ENCODE data around the gene C1orf146. TPM values are rescaled to one million over a fixed set of nuclear protein-coding genes. Genes with fewer than 3 reads are reported as not detected.

C1orf146 gene
- total RNA-seq, result not detected in 2 replicates

DNA sequence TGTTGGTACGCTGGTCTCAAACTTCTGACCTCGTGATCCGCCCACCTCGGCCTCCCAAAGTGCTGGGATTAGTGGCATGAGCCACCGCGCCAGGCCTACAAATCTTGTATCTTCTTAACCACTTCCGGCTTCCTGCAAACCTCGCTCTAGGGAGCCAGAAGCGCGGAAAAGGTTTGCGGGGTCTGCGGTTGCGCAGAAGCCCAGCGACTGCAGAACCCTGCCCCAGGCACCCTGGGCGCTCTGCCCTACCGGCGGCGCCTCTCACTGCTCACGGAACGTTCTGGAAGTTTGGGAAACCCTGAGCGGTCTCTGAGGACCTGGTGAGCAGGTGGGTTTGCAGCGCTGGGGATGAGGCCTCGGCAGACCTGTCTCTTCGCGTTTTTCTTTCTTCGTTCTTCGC lies at the start of gene C1orf146:
C1orf146 (plus strand) TSS at position 195 of the 400 bp plus-strand sequence. CDS start 13,506 bp downstream, outside the sequence.

Other genes with a start within 250 kb of the C1orf146 start
- gene EPHX4, start 187.9 kb upstream of the C1orf146 start, total RNA-seq, result not detected in 2 replicates
- gene SETSIP, start 142.5 kb upstream of the C1orf146 start, total RNA-seq, result not detected in 2 replicates
- gene BTBD8, start 137.6 kb upstream of the C1orf146 start, total RNA-seq, result 3.3 and 4.3 TPM in 2 replicates
- 9.8 and 10.3 TPM in 2 replicates for gene GLMN, start 81.1 kb downstream of the C1orf146 start, total RNA-seq
- 9.0 and 13.6 TPM in 2 replicates for gene RPAP2, start 81.1 kb downstream of the C1orf146 start, total RNA-seq

All from placental epithelial cell (primary cell).